AG09309 (cell line): ENCODE measurements around the gene CRAT.
A peak's percentile ranks its signal among the peaks of the same experiment; 100 is the strongest.

Experiments used
- DNase-seq: peaks from one replicate; pipeline ENCODE4 v3.0.0-alpha.2; 2010; ENCODE audit warnings: low read depth
- H3K4me3 ChIP-seq: 2 replicates; pipeline ENCODE4 v1.5.1; 2011; ENCODE audit warnings: mild to moderate bottlenecking, low read depth, low read length, moderate library complexity; ENCODE audit not compliant: control insufficient read depth
- CTCF ChIP-seq: IDR thresholded peaks from 2 replicates; pipeline ENCODE4 v1.5.1; 2011; ENCODE audit warnings: mild to moderate bottlenecking, low read depth, low read length, inconsistent platforms; ENCODE audit not compliant: insufficient read depth, control insufficient read depth; ENCODE audit errors: missing control alignments

The CRAT gene

GRCh38 chr9:129138144-129138462 lies 27.5 kb upstream of the CRAT start:
- DNase-seq = no peak
- no peak overlapping the region for H3K4me3 ChIP-seq
- no peak for TF ChIP-seq CTCF

GRCh38 chr9:129137292-129138143 lies 26.9 kb upstream of the CRAT start:
- TF ChIP-seq CTCF = no peak
- no peak for DNase-seq
- H3K4me3 ChIP-seq = no peak overlapping the region

- no peak for TF ChIP-seq CTCF
- no peak for DNase-seq
- H3K4me3 ChIP-seq = no peak overlapping the region
These were observed 25.9 kb upstream of the CRAT start for GRCh38 chr9:129136446-129137035.

- H3K4me3 ChIP-seq = no peak overlapping the region
- DNase-seq = no peak
- no peak for TF ChIP-seq CTCF
These were observed 24.9 kb upstream of the CRAT start for GRCh38 chr9:129135476-129135875.

- no peak overlapping the region for H3K4me3 ChIP-seq
- no peak for DNase-seq
- TF ChIP-seq CTCF = no peak
These were observed 22.5 kb upstream of the CRAT start for GRCh38 chr9:129133082-129133481.

GRCh38 chr9:129131300-129132145 lies 20.9 kb upstream of the CRAT start:
- no peak for DNase-seq
- TF ChIP-seq CTCF = peak; percentile 99
- H3K4me3 ChIP-seq = no peak overlapping the region
